HG03520 (cell line): ENCODE data around the gene GPR152.
"Not testable (repeated sequence)": the region's sequence is repeated elsewhere in the genome, so short reads cannot be mapped to it uniquely, and the experiment has no call there.

Experiments
- ATAC-seq: cut with Tn5 transposase; IDR thresholded peaks from one replicate; pipeline ENCODE4 v1.9.1; 2021; ENCODE audit warnings: mild to moderate bottlenecking, moderate library complexity; ENCODE audit not compliant: unreplicated experiment

GPR152 gene

DNA sequence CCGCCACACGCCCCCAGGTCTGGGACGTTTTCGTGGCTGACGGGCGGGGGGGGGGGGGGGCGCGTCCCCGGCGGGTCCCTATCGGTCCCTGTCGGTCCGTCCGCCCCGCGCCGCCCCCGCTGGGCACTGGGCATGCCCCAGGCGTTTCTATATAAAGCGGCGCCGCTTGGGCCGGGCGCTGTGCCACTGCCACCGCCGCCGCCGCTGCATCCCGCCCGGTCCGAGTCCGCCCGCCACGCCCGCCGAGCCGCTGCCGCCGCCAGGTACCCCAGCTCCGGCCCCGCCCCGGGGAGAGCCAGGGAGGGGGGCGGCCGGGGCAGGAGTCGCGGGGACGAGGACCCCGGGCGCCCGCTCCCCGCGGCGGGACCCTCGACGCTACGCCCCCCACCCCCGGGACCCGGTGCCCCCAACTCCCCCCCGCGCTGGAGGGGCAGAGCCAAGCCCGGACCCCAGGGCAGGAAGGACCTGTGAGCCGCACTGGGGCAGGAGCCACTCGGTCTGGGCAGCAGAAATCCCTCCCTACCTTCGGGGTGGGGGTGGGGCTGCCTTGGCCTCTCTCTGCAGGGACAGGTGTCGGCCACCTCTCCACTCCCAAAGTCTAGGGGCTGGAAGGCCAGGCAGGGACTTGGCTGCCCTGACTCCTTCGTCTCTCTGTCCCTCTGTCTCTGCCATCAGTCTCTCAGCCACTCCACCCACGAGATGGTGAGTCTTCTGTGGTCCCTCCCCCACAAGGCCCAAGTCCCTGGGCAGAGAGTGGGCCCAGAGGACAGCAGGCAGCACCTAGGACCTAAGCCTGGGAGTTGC lies 36.8 kb downstream of the GPR152 start, which contains the start of gene CARNS1:
Gene CARNS1 (plus strand): TSS at position 178 of the 804 bp plus-strand sequence. CDS start 522 bp downstream, at position 700.
- ATAC-seq, result no peak

DNA sequence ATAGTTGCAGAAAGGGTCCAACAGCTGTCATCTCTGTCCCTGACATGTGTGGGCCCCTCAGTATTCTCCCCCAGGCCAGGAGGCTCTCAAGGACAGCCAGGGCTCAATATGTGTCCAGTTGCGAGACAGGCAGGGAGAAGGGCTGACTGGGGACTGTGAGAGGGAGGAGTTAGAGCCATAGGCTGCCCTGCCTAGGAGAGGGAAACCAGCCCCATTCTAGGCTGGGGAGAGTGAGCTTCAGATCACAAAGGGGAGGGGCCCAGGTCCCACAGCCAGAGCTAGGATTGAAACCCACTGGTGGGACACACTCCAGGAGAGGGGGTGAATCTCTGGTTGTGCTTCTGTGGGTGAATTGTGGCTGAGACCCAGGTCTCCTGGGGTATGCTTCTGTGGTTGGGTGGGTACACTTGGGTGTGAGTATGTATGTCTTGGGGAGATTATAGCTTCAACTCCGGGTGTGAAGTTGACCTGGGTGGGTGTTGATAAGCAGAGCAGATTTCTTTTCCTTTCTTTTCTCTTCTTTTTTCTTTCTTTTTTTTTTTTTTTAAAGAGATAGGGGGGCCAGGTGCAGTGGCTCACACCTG lies 39.2 kb downstream of the GPR152 start:
- no peak for ATAC-seq

DNA sequence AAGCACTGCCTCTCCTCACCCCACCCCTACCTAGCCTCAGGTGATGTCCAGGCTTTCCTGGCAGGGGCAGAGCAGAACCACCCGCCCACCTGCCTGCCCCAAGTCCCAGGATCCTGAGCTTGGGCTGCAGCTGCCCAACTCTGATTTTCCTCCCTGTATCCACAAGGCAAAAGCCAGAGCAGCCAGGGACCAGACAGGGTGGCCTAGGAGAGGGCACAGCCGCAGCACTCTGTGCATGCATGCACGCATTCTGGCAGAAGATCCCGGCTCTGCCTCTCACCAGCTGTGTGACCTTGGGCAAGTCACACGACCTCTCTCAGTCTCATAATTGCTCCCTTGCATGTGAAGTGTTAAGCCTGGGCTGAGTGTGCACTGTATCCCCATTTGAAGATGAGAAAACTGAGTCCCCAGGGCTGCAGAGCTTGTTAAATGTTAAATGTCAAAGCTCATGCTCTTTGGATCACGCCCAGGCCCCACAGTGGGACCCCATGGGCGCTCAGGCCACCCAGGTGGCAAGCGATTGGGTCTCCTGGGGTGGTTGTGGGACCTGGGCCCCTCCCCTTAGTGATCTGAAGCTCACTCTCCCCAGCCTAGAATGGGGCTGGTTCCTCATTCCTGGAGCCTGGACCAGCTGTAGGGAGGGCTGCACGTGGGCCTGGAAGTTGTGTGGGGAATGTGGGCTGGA lies 39.9 kb downstream of the GPR152 start:
- ATAC-seq, result no peak

DNA sequence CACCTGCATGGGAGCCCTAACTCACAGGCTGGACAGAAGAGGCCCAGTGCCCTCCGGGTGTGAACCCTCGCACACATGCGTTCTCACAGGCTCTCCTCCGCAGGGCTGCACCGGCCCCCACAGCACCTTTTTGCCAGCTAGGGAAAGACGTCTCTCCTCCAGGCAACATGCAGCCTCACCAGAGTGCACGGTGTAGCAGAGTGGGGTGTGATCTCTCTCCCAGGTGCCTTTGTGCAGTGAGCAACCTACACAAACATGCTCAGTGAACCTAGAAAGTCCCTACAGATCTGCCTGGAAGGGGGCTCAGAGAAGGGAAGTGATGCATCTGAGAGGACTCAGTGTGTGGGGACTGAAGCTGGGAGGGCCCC lies 40.8 kb downstream of the GPR152 start:
- ATAC-seq, result no peak

DNA sequence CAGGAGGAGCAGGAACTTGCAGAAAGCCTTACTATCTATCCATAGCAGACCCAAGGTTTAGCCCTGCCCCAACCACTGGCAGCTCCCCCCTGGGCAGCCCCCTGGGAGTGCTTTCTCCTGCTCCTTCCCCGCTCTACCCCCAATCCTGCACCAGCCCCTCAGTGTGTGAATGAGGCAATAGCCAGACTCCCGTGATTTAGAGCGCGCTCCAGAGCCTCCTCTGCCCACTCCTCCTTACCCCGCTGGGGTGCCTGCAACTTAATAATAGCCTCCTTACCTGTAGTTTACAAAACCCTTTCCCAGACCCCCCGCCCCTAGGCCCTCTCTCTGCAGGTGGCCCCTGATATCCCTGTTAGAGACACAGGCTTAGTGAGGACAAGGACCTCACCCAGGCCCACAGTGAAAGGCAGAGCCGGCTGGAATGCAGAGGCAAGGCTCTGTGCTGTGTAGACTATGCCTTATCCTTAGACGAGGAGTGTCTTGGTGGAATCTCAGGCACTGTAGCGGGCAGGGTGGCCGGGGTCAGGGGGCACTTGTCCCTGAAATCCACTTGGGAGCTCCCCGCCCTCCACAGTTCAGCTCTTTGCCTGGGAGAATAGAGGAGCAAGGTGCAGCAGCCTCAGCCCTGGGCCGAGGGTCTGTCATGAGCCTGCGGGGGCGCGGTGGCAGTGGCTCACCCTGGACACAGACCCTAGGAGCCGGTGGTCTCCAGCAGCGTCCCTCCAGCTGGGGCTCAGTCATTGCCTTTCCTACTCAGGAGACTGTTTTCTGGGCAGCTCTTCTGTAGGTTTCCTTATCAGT lies 41.3 kb downstream of the GPR152 start:
- ATAC-seq, result no peak

DNA sequence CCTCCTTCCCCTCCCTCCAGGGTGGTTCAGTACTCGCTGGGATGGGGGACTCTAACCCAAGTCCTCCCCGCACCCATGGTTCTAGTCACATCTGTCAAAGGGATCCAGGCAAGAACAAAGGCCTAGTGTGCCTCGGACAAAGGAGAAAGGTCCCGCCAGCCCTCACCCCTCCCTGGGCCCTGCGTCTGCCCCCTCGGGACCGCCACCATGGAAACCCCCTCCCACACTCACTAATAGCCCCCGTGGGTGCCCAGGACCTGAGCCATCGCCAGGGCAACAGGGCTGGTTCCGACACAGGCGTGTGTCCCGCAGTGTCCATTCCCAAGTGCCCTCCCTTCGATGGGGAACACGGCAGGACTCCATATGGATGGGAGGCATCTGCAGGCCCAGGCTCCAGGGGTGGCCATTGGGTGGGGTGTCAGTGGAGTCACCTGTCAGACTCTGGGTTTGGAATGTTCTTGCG lies 42.1 kb downstream of the GPR152 start:
- no peak for ATAC-seq

DNA sequence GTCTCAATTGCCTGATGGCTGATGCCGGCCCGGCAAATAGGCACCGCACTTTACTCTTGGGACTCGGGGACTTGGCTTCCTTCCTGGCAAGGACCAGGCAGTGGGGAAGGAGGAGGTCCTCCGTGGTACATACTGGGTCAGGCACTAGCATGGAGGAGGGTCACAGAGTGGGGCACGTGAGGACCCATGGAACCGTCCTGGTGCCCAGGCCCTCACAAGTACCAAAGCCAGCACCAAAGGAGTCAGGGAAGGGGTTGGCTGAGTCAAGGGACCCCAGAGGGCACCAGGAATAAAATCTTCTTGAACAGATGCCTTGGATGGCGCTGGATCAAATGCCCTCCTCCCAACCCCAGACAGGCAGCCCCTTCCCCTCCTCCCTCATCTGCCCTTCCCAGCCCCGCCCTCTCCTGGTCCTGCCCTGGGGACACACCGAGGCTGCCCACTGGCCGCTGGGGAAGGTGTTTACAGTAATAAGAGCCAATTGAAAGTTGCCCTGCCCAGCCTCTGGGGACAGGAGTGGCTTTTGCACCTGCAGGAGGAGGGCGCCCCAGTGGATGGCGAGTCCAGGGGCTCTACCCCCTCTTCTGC lies 42.7 kb downstream of the GPR152 start:
- no peak for ATAC-seq

DNA sequence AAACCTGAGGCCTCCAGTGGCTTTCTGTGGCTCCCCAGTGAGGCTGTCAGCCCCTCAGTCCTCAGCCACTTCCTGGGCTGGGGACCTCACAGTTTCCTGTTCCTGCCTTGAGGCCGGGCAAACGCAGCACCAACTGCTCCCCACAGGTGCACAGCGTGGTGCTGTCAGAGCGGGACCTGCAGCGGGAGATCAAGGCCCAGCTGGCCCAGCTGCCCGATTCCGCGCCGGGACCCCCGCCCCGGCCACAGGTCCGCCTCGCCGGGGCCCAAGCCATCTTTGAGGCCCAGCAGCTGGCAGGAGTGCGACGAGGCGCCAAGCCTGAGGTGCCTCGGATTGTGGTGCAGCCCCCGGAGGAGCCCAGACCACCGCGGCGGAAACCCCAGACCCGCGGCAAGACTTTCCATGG lies 43.3 kb downstream of the GPR152 start:
- no peak for ATAC-seq

DNA sequence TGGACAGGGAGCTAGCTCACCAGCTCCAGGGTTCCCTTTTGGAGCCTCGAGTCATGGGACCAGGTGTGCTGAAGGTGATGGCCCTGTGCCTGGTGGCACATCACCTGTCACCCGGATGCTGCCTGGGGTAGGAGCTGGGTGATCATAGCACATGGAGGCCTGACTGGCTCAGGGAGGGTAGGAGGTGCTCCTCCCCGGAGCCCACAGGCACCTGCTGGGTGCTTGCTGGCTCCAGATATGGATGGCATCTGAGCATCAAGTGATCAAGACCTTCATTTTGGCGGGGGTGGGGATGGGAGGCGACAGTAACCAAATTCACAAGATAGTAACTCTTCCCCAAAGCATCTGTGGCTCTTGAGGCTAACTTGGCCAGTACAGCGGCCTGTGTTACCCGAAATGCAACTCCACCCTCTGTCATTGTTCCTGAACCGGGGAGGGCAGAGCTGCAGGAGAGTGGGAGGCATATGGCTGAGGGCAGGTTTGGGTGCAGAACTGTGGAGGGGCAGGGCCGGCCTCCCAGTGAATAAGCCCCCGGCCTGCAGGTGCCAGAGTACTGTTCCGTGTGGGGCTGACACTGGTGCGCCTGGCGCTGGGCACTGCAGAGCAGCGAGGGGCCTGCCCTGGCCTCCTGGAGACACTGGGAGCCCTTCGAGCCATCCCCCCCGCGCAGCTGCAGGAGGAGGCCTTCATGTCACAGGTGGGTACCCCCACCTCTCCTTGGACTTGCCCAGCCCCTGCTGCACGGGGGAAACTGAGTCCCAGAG lies 43.9 kb downstream of the GPR152 start:
- no peak for ATAC-seq

DNA sequence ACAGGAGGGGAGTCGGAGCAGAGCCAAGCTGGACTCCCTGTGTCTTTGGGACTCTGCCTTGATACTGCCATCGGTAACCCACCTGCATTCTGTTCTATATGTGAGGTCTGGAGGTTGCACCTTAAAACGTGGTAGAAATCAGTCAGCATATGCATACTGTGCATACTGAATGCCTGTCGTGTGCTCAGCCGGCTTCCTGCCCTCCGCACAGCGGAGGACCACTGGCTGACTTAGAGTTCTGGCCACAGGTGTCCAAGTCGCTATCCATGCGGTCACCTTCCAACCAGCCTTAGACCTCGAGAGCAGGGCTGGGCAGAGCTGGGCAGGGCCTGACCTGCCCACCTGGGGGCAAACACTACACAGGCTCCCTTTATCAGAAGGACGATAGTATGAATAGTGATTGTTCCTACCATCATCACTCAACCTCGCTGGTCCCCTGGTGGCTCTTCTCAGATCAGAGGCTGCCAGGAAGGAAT lies 44.8 kb downstream of the GPR152 start:
- ATAC-seq, result no peak

DNA sequence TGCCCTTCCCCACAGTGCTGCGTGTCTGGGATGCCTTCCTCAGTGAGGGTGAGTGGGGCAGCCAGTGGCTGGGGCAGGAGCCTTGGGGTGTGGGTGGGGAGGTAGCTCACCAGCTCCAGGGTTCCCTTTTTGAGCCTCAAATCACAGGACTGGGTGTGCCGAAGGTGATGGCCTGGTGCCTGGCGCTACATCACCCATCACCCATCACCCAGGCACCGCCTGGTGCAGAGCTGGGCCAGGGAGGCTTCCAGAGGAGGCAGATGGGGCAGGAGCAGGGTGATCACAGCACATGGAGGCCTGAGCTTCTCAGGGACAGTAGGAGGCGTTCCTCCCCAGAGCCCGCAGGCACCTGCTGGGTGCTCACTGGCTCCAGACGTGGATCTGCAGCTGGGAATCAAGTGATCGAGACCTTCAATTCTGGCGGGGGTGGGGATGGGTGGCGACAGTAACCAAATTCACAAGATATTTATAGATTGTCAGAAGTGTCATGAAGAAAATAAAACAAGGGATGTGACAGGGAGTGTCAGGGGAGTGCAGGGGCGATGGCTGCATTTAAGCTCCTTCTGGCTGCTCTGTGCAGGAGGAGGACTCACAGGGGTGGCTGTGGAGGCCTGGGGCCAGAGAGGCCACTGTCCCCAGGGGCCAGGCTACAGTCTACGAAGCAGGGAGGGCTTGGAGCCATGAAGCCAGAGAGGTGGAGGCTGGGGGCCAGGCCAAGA lies 45.4 kb downstream of the GPR152 start:
- no peak for ATAC-seq

DNA sequence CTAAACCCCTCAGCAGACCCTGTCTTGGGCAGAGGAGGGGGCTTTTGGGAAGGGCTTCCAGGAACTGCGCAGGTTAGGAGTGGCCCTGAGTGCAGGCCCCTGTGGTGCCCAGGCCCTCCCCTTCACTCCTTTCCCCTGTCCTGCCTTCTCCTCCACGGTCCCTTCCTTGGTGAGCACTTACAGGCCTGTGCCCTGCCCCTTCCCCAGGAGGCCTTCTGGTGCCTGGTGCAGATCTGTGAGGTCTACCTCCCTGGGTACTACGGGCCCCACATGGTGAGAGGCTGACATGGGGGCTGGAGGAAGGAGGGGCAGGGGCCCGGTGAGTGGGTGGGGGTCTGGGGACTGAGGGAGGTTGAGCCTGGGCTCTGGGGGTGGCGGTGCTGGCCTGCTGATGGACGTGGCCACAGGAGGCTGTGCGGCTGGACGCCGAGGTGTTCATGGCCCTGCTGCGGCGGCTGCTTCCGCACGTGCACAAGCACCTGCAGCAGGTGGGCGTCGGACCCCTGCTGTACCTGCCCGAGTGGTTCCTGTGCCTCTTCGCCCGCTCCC lies 46.0 kb downstream of the GPR152 start:
- ATAC-seq, result no peak

DNA sequence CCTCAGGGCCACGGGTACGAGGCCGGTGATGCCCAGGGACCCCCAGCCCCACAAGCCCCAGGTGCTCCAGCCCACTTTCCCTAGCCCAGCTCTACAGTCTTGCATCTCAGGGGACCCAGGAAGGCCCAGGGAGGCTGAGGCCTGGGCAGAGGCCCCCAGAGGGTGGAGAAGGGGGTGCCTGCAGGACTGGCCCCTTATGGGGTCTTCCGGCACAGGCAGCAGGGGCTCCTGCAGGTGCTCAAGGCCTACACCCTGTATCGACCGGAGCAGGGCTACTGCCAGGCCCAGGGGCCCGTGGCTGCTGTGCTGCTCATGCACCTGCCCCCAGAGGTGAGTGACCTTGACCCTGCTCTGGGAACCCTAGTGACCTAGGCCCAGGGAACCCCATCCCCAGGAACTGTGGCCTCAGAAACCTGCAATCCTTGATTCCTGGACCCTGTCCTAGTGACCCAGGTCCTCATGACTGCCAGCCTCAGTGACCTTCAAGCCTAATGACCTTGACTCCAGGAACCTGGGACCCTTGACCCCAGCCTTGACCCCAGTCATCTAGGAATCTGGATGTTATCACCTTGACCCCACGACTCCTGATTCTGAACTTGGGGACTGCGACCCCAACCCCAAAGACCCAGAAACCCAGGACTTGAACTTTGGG lies 46.7 kb downstream of the GPR152 start:
- no peak for ATAC-seq

DNA sequence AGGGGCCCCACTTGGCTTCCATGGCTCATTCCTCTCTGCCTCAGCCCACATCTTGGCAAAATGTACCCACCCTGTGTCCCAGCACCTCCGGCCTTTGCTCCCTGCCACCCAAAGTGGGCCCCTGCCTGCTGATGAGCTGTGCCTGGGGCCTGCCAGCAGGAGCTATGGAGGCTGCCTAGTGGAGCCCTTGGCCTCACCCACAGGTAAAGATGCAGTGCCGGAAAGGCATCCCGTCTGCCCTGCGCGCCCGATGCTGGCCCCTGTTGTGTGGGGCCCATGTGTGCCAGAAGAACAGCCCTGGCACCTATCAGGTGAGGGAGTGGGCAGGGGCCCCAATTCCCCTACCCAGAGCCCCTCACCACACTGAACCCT lies 47.3 kb downstream of the GPR152 start:
- no peak for ATAC-seq

DNA sequence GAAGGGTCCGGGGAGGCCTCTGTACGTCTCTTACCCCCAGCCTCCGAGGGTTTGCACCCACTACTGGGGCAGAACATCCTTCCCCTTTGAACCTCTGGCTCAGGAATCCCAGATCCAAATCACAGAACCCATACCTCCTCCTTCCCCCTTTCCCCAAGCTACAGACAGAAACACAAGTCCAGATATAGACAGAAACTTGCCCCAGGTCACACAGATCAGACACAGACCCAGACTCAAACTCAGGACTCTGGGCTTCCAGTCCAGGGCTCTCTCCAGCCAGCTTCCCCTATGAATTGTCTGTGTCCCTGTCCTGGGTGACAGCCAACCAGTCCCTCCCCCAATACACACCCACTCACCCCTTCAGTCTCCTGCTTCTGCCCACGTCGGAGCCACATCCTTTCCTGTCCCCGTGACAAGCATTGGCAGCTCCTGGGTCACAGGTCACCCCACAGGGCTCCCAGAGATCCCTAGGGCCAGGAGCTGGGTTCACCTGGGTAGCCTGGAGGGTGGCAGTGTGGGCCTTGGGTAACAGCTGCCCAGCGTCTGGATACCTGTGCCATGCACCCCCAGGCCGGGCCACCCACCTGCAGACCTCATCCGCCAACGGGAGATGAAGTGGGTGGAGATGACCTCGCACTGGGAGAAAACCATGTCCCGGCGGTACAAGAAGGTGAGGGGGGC lies 47.9 kb downstream of the GPR152 start:
- no peak for ATAC-seq

DNA sequence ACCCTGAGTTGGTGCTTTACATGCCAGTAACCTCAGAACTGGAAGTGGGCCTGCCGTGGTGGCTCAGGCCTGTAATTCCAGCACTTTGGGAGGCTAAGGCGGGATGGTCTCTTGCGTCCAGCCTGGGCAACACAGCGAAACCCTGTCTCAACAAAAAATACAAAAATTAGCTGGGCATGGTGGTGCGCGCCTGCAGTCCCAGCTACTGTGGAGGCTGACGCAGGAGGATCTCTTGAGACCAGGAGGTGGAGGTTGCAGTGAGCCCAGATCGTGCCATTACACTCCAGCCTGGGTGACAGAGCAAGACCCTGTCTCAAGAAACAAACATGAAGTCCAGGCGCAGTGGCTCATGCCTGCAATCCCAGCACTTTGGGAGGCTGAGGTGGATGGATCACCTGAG lies 49.4 kb downstream of the GPR152 start:
- ATAC-seq, result not testable (repeated sequence)

DNA sequence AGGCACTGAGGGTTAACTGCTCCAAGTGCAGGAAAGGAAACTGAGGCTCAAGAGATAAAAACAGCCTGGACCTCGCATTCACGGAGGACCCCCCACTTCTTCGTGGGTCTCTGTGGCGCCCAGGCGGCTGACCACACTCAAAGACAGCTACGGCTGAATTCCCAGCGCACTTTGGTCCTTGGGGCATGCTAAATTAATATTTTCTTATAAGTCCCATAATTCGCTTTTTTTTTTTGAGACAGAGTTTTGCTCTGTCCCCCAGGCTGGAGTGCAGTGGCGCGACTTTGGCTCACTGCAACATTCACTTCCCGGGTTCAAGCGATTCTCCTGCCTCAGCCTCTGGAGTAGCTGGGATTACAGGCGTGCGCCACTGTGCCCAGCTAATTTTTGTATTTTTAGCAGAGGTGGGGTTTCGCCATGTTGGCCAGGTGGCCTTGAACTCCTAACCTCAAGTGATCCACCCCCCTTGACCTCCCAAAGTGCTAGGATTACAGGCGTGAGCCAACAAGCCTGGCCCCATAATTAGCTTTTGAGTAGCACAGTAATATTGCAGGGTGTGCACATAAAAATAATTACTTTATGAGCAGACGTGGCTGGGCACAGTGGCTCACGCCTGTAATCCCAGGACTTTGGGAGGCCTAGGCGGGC lies 50.2 kb downstream of the GPR152 start:
- ATAC-seq, result not testable (repeated sequence)
